Mucosa of descending colon (tissue), 3 donors: ENCODE measurements around the gene KIF16B. TPM values are rescaled to one million over a fixed set of nuclear protein-coding genes. Genes with fewer than 3 reads are reported as not detected.
A peak's percentile ranks its signal among the peaks of the same experiment; 100 is the strongest.

Experiments used
- ATAC-seq: fragments of 200-7000 bp; cut with Tn5 transposase; one replicate; pipeline ENCODE4 v1.9.1; 2020; ENCODE audit warnings: mild to moderate bottlenecking, moderate library complexity
- DNase-seq, 3 donors: peaks; one replicate each; pipeline ENCODE4 v3.0.0-alpha.2; 2020
- H3K36me3 ChIP-seq: fragments of 200-600 bp; one replicate; pipeline ENCODE4 v1.8.0; 2021; ENCODE audit warnings: low read depth, mild to moderate bottlenecking
- H3K4me1 ChIP-seq: fragments of 200-600 bp; one replicate; pipeline ENCODE4 v1.8.0; 2021; ENCODE audit warnings: low read depth, mild to moderate bottlenecking
- H3K4me3 ChIP-seq: fragments of 200-600 bp; one replicate; pipeline ENCODE4 v1.8.0; 2021; ENCODE audit warnings: mild to moderate bottlenecking
- H3K9me3 ChIP-seq: fragments of 200-600 bp; one replicate; pipeline ENCODE4 v1.8.0; 2021; ENCODE audit warnings: mild to moderate bottlenecking
- intact Hi-C, 2 donors: fragments of 100-400 bp; cut with DNase I in 1 of 2; cut with micrococcal nuclease in 1 of 2; formaldehyde crosslinking; loops; one replicate each; pipeline versions ENCODE4 v1.11.0 to v1.11.1; 2022; cut with DNase I, micrococcal nuclease
- total RNA-seq, 3 donors: library from RNA; stranded (reverse); fragmentation: NEBNext Ultra II Directional in 2 of 3; extraction: Animal tissue kit (Norgen Biotek cat#: 25700) in 2 of 3; gene quantifications; one replicate each; pipeline versions ENCODE4 v1.2.1 to v1.2.4, GENCODE V29; 2021 to 2023
- TF ChIP-seq, protein P1 (sequence below): fragments of 200-600 bp; IDR thresholded peaks from one replicate; pipeline ENCODE4 v1.8.0; 2022; ENCODE audit warnings: antibody characterized with exemption, mild to moderate bottlenecking
- donor health status: DM: no; HTN: no; CAD: no; lungs with moderate emphysema.
- donor health status: DM: no; HTN: no; CAD: no.
- donor health status: DM: no; HTN: yes; CAD: no.

Gene KIF16B
- total RNA-seq, 3 donors from 2014 or later: 48.5 to 81.7 (median 65.1) TPM

DNA sequence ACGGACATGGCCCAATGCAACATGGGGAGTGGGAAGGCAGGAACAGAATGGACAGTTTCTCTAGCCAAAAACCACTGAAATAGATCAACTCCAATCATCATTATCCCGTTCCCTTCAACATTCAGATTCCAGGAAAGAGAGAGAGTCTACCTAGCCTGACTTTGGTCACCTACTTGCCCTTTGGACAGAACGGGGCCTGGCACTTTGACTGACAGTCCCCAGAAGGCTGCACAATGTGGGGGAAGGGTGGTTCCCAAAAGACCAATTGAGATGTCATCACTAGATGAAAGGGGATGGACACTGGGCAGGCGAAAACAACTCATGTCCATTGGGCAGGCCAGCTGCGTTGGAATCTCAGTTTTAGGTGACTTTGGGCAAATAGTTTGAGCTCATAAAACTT is 15.0 kb upstream of the KIF16B start:
- Histone ChIP-seq H3K4me3 (no peak overlapping the region), H3K36me3 (no peaks in the 10 kb centered on the region), H3K4me1 (no peaks in the 10 kb centered on the region), H3K9me3 (no peaks in the 10 kb centered on the region)
- ATAC-seq (no peak), DNase-seq (no peak)
- intact Hi-C loops: no loop called here
- TF ChIP-seq, protein P1, sequence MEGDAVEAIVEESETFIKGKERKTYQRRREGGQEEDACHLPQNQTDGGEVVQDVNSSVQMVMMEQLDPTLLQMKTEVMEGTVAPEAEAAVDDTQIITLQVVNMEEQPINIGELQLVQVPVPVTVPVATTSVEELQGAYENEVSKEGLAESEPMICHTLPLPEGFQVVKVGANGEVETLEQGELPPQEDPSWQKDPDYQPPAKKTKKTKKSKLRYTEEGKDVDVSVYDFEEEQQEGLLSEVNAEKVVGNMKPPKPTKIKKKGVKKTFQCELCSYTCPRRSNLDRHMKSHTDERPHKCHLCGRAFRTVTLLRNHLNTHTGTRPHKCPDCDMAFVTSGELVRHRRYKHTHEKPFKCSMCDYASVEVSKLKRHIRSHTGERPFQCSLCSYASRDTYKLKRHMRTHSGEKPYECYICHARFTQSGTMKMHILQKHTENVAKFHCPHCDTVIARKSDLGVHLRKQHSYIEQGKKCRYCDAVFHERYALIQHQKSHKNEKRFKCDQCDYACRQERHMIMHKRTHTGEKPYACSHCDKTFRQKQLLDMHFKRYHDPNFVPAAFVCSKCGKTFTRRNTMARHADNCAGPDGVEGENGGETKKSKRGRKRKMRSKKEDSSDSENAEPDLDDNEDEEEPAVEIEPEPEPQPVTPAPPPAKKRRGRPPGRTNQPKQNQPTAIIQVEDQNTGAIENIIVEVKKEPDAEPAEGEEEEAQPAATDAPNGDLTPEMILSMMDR: no peak

GRCh38 chr20:16587066-16587465 is 13.8 kb upstream of the KIF16B start:
- intact Hi-C loops: no loop called here
- Histone ChIP-seq H3K4me3 (no peak overlapping the region), H3K9me3 (no peaks in the 10 kb centered on the region), H3K4me1 (no peaks in the 10 kb centered on the region), H3K36me3 (no peaks in the 10 kb centered on the region)
- ATAC-seq: peak; percentile 91
- TF ChIP-seq, protein P1: no peak
- peak in 1 of 3 donors; percentile 27 for DNase-seq

- intact Hi-C loops: no loop called here
- no peaks in the 10 kb centered on the region for H3K9me3 ChIP-seq
- ATAC-seq (no peak), DNase-seq (no peak)
- peaks cover 19% of the 10 kb centered on the region for H3K4me1 ChIP-seq
- TF ChIP-seq, protein P1: no peak
- no peaks in the 10 kb centered on the region for H3K36me3 ChIP-seq
- no peak overlapping the region for H3K4me3 ChIP-seq
These were observed 10.2 kb upstream of the KIF16B start for GRCh38 chr20:16583474-16583873.

DNA sequence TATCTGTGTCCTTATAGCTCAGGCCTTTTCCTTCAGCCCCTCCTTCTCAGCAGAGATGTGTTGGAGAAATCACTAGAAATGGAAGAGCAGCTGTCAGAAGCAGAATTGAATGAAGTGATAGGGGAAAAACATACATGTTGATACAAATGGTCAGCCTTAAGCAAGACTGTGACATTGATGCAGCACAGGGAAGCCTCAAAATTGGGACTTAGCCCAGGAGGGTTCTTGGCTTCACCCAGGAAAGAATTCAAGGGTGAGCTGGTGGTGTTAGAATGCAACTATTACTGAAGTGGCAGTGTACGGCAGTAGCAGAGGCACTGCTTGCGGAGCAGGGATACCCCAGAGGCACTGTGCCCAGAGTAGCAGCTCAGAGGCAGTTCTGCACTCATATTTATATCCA is 8.0 kb upstream of the KIF16B start:
- H3K4me3 ChIP-seq: no peak overlapping the region
- no peak for ATAC-seq
- H3K36me3 ChIP-seq: no peaks in the 10 kb centered on the region
- no peaks in the 10 kb centered on the region for H3K9me3 ChIP-seq
- H3K4me1 ChIP-seq: peaks cover 19% of the 10 kb centered on the region
- TF ChIP-seq, protein P1: no peak
- no peak for DNase-seq
- intact Hi-C loops: no loop called here

GRCh38 chr20:16580620-16581019 is 7.4 kb upstream of the KIF16B start:
- H3K4me3 ChIP-seq: no peak overlapping the region
- DNase-seq (peak in 1 of 3 donors; percentile 47), ATAC-seq (peak; percentile 92)
- intact Hi-C loops: no loop called here
- H3K36me3 ChIP-seq: no peaks in the 10 kb centered on the region
- no peaks in the 10 kb centered on the region for H3K9me3 ChIP-seq
- H3K4me1 ChIP-seq: peaks cover 19% of the 10 kb centered on the region
- TF ChIP-seq, protein P1: no peak

GRCh38 chr20:16580147-16580546 is 6.9 kb upstream of the KIF16B start:
- H3K4me3 ChIP-seq: no peak overlapping the region
- ATAC-seq: peak; percentile 83
- no peaks in the 10 kb centered on the region for H3K36me3 ChIP-seq
- H3K9me3 ChIP-seq: no peaks in the 10 kb centered on the region
- peak in 1 of 3 donors; percentile 31 for DNase-seq
- intact Hi-C loops: no loop called here
- H3K4me1 ChIP-seq: peaks cover 19% of the 10 kb centered on the region
- TF ChIP-seq, protein P1: no peak
